IPS-18c (cell line): Measurements from ENCODE around the gene EYS.

Source experiments
- H3K4me3 ChIP-seq: 2 replicates; pipeline ENCODE4 v1.7.0; 2013; ENCODE audit warnings: low read depth, mild to moderate bottlenecking, low read length, moderate library complexity; ENCODE audit not compliant: insufficient read depth
- H3K9me3 ChIP-seq: one replicate; pipeline ENCODE4 v1.6.1; 2013; ENCODE audit warnings: mild to moderate bottlenecking, low read length, moderate library complexity; ENCODE audit not compliant: control insufficient read depth, insufficient read depth

The EYS gene

DNA sequence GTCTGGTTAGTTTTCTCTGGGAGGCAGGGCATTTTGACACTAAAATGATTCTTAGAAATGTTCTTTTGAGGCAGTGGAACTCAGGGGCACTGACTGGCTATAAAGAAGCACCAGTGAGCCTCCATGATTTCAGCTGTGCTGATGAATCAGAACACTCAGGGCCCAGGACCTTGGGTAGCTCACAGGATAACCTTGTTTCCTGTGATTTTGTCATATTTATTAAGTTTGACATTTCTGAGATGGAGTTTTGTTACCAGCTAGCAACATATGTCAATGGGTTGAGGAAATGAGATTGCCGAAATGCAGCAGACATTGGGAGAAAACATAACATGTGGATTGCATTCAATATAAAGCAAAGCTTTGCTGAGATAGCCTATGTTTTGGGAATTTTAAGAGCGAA is 802.4 kb downstream of the EYS start:
- no peak overlapping the region for H3K4me3 ChIP-seq
- no peaks in the 10 kb centered on the region for H3K9me3 ChIP-seq

DNA sequence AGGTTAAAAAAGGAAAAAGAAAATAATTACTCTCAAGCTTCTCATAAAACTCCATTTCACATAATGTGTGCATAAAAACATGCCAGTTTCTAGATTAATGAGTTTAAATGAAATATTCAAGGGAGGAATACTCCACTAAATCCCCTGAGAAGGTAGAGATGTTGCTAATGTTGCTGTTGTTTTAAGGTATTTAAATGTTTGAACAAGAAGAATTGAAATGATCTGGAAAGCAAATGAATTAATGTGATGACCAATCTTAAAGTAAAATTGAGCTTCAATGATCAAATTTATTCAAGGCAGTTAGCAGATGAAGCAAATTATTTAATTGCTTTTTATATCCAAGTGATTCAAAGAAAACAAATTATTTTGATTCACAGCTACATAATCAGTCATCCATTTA is 804.4 kb downstream of the EYS start:
- Histone ChIP-seq H3K9me3 (no peaks in the 10 kb centered on the region), H3K4me3 (no peak overlapping the region)

- H3K9me3 ChIP-seq = no peaks in the 10 kb centered on the region
- H3K4me3 ChIP-seq = no peak overlapping the region
Observed at GRCh38 chr6:64896939-64897338, 810.1 kb downstream of the EYS start.

DNA sequence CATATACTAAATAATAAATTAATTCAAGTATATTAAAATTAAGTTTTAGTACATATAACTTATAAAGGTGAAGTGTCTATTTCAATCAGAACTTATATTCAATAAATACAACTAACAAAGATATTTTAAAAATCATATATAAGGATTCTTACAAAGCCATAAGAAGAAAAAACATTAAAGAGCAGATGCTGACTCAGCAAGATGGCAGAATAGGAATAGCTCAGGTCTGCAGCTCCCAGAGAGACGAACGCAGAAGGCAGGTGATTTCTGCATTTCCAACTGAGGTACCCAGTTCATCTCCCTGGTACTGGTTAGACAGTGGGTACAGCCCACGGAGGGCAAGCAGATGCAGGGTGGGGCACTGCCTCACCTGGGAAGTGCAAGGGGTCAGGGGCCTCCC is 811.1 kb downstream of the EYS start:
- no peaks in the 10 kb centered on the region for H3K9me3 ChIP-seq
- no peak overlapping the region for H3K4me3 ChIP-seq

- H3K9me3 ChIP-seq = no peaks in the 10 kb centered on the region
- no peak overlapping the region for H3K4me3 ChIP-seq
Observed at GRCh38 chr6:64890609-64891008, 816.4 kb downstream of the EYS start.

GRCh38 chr6:64889144-64889543 is 817.9 kb downstream of the EYS start:
- H3K9me3 ChIP-seq = no peaks in the 10 kb centered on the region

DNA sequence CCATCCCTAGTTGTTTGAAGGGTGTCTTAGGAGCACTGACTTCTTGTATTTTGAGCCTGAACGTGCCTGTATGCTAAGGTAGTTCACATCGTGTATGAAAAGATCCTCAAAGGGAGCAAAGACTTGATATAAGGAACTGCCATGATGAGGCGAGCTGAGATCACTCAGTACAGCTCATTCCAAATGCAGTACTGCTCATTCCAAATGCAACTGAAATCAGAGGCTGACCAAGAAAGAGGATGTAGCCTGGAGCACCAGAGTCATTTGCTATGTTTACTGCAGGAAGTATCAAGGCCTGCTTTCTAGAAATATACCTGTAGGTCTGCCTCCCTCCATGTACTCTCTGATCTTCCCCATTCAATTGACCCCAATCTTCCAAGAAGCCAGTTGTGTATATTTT is 832.2 kb downstream of the EYS start:
- H3K9me3 ChIP-seq = no peaks in the 10 kb centered on the region
- H3K4me3 ChIP-seq = no peak overlapping the region

More at GRCh38 chr6:64889144-64889543, 817.9 kb downstream of the EYS start:
- no peak overlapping the region for H3K4me3 ChIP-seq

- Histone ChIP-seq H3K9me3 (no peaks in the 10 kb centered on the region), H3K4me3 (no peak overlapping the region)
Observed at GRCh38 chr6:64872633-64873032, 834.4 kb downstream of the EYS start.

GRCh38 chr6:64861039-64861651 is 845.9 kb downstream of the EYS start:
- no peaks in the 10 kb centered on the region for H3K9me3 ChIP-seq
- no peak overlapping the region for H3K4me3 ChIP-seq

DNA sequence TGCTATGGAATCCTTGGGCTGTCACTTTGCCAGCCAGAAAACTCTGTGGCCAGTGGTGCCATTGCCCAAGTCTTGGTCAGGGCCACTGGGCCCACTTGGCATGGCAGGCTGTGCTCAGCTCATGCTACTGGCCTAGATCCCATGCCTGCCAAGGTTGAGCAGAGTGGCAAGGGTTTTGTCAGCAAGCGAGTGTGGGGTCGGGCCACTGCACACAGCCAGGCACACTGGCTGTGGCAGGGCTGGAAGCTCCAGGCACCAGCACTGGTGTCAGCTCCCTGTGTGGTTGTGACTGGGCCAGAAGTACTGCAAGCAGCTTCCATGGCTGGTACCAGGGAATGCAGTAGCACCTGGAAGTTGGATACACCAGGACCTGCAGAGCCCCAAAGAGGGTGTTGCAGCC is 846.8 kb downstream of the EYS start:
- Histone ChIP-seq H3K9me3 (no peaks in the 10 kb centered on the region), H3K4me3 (no peak overlapping the region)

- H3K9me3 ChIP-seq = no peaks in the 10 kb centered on the region
- H3K4me3 ChIP-seq = no peak overlapping the region
Observed at GRCh38 chr6:64850121-64850520, 856.9 kb downstream of the EYS start.

GRCh38 chr6:64848467-64848866 is 858.6 kb downstream of the EYS start:
- Histone ChIP-seq H3K4me3 (no peak overlapping the region), H3K9me3 (no peaks in the 10 kb centered on the region)

DNA sequence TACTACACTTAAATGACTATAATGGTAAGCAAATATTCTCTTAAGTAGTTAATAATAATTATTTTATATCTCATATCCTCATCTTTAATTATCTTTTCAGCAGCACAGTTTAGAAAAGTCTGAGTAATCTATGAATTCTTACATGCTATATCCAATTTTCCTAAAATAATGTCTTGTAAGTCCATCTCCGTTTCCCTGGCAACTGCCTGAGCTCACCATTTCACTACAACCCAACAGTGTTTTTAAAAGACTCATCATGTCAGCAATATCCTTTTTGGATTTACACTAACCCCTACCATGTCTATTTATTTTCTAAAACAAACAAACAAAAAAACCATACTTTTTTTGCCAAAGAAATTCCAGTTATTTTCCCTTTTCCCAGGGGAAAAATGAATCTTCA is 859.6 kb downstream of the EYS start:
- Histone ChIP-seq H3K4me3 (no peak overlapping the region), H3K9me3 (no peaks in the 10 kb centered on the region)

GRCh38 chr6:64838726-64839125 is 868.3 kb downstream of the EYS start:
- Histone ChIP-seq H3K9me3 (no peaks in the 10 kb centered on the region), H3K4me3 (no peak overlapping the region)

GRCh38 chr6:64831680-64832079 is 875.3 kb downstream of the EYS start:
- no peak overlapping the region for H3K4me3 ChIP-seq
- no peaks in the 10 kb centered on the region for H3K9me3 ChIP-seq

DNA sequence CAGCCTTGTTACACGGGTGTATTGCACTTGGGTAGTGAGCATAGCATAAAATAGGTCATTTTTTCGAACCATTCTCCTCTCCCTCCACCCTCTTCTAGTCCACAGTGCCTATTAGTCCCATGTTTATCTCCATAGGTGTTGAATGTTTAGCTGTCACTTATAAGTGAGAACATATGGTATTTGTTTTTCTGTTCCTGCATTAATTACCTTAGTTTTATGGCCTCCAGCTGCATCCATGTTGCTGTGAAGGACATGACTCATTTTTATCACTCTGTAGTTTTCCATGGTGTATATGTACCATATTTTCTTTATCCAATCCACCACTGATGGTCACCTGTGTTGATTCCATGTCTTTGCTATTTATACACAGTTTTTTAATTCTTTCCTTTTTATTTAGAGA is 889.5 kb downstream of the EYS start:
- Histone ChIP-seq H3K4me3 (no peak overlapping the region), H3K9me3 (no peaks in the 10 kb centered on the region)

- Histone ChIP-seq H3K4me3 (no peak overlapping the region), H3K9me3 (no peaks in the 10 kb centered on the region)
Observed at GRCh38 chr6:64815718-64816117, 891.3 kb downstream of the EYS start.

GRCh38 chr6:64812138-64812537 is 894.9 kb downstream of the EYS start:
- Histone ChIP-seq H3K4me3 (no peak overlapping the region), H3K9me3 (no peaks in the 10 kb centered on the region)

GRCh38 chr6:64811119-64811518 is 895.9 kb downstream of the EYS start:
- no peaks in the 10 kb centered on the region for H3K9me3 ChIP-seq
- H3K4me3 ChIP-seq = no peak overlapping the region
